ENCODE results near the gene SLC7A6.

Gene SLC7A6

DNA sequence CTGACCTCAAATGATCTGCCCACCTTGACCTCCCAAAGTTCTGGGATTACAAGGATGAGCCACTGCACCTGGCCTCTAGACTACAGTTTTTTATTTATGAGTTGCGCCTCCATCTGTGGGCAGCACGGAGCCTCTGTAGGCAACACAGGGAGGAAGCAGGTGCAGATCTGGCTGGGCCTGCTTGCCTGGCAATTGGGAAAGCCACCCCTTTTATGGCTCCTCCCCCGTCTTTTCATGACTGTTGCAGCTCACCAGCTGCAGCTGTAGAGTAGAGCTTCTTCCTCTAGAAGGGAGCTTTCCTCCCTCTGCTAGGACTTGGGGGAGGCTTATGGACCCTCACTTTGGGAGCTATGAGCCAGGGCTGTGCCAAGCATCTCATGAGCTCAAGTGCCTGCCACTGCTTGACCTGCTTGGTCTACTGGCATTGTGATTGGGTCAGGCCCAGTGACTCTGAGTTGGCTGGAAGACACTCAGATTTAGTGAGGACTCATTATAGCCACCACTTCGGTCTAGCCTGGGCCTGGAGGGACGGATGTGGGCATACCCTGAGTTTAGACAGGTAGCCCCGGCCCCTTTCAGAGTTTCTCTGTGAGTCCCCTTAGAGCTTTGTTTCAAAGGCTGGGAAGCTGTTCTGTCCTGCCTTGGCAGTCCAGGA lies 6.9 kb upstream of the SLC7A6 start:
- DNase-seq (ENCODE audit: low read depth in 2 of 2): no peak

GRCh38 chr16:68257906-68258800 lies 6.2 kb upstream of the SLC7A6 start:
- DNase-seq (ENCODE audit: low read depth in 2 of 2): no peak

DNA sequence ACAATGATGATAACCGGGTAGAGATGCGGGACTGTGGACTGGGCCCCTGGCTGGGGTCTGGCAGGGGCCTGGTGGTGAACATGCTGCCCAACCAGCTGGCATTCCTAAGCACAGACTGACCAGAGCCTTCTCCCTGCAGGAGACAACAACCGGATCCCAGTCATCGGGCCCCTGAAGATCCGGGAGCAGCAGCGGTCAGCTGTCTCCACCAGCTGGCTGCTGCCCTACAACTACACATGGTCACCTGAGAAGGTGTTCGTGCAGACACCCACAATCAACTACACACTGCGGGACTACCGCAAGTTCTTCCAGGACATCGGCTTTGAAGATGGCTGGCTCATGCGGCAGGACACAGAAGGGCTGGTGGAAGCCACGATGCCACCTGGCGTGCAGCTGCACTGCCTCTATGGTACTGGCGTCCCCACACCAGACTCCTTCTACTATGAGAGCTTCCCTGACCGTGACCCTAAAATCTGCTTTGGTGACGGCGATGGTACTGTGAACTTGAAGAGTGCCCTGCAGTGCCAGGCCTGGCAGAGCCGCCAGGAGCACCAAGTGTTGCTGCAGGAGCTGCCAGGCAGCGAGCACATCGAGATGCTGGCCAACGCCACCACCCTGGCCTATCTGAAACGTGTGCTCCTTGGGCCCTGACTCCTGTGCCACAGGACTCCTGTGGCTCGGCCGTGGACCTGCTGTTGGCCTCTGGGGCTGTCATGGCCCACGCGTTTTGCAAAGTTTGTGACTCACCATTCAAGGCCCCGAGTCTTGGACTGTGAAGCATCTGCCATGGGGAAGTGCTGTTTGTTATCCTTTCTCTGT lies 5.1 kb upstream of the SLC7A6 start:
- no peak for DNase-seq (ENCODE audit: low read depth in 2 of 2)

DNA sequence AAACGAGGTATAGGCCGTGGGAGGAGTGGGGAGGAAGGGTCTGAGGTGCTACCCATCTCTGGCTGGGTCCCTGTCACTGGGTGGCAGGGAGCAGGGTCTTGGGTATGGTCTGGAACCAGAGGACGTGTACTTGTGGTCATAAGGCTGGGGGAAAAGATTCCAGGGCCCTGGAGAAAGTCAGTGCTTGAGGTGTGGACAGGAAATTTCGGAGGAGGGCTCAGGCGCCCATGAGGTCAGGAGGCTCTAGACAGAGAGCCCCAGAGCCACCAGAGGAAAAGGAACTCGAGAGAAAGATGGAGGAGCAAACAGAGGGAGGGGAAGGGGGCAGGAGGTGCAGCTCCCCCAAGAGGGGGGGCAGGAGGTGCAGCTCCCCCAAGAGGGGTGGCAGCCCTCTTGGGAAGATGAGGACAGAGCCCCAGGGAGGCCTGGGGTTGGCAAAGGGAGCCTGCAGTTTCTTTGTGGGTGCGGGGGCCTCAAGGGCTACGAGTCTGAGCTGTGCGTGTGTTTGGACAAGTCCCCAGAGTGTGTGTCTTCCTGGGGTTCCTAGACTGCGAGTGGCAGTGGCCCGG lies 683 bp upstream of the SLC7A6 start:
- DNase-seq (ENCODE audit: low read depth in 2 of 2): no peak

DNA sequence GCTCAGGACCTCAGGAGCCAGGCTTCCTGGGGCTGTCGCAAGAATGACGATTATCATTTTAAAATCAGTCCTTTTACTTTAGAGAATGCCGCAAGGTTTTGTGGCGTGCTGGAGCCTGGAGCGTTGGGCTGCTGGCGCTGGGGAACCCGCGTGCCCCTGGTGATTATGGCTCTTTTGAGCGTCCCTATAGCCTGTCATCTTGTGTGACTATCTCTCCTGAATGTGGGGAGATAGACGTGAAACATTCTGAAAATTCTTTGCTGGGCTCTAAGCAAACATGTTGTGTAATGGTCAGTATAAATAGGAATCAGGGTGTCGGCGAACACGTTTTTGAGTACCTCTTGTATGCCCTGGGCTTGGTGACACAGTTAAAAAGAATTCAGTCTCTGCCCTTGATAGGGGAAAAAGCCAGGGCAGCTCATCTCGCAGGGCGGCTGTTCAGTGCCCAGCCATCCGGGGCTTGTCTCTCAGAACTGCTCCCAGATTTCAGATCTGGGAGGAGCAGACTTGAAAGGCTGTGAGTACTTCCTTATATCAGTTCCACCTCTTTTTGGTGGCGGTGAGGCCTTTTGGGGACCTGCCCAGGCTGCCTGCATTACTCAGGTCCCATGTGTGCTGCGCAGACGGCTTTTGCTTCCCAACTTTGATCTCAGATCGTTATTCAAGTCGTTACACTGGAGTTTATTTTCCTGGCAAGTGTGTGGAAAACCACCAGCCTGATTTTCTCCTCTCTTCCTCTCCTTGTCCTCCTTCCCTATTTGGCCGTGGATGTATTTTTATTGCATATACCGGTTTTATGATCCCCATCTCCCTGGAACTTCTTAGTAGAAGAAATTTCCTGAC lies 973 bp downstream of the SLC7A6 start:
- DNase-seq (ENCODE audit: low read depth in 2 of 2): no peak

- DNase-seq (ENCODE audit: low read depth in 2 of 2): no peak
Measured at GRCh38 chr16:68267612-68268405, 3.5 kb downstream of the SLC7A6 start.

DNA sequence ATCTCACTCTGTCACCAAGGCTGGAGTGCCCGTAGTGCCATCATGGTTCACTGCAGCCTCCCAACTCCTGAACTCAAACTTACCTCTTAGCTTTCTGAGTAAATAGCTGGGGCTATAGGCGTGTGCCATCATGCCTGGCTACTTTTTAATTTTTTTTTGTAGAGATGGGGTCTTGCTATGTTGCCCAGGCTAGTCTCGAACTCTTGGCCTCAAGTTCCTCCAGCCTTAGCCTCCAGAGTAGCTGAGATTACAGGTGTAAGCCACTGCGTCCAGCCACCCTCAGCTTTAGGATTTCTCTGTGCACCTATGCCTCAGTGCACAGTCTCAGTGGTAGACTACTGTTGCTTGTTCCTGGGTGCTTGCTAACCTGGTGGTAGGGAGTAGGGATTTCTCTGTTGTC lies 5.5 kb downstream of the SLC7A6 start:
- DNase-seq (ENCODE audit: low read depth in 2 of 2): no peak

- no peak for DNase-seq (ENCODE audit: low read depth in 2 of 2)
Measured at GRCh38 chr16:68270353-68270752, 6.0 kb downstream of the SLC7A6 start.

- no peak for DNase-seq (ENCODE audit: low read depth in 2 of 2)
Measured at GRCh38 chr16:68272507-68273209, 8.3 kb downstream of the SLC7A6 start.

- DNase-seq (ENCODE audit: low read depth in 2 of 2): no peak
Measured at GRCh38 chr16:68273459-68273858, 9.1 kb downstream of the SLC7A6 start.

DNA sequence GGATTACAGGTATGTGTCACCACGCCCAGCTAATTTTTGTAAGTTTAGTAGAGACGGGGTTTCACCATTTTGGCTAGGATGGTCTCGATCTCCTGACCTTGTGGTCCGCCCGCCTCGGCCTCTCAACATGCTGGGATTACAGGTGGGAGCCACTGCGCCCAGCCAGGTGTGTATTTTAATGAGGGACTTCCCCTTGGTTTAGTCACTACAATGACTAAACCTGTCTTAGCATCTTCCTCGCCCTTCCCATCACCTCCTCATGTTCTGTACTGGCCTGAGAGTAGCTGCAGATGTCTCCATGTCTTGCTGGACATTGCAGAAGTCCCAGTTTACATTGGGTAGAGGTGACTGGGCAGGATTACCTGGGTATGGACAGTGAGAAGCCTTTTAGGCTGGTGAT lies 9.6 kb downstream of the SLC7A6 start:
- no peak for DNase-seq (ENCODE audit: low read depth in 2 of 2)

GRCh38 chr16:68274441-68274840 lies 10.1 kb downstream of the SLC7A6 start:
- DNase-seq (ENCODE audit: low read depth in 2 of 2): no peak

DNA sequence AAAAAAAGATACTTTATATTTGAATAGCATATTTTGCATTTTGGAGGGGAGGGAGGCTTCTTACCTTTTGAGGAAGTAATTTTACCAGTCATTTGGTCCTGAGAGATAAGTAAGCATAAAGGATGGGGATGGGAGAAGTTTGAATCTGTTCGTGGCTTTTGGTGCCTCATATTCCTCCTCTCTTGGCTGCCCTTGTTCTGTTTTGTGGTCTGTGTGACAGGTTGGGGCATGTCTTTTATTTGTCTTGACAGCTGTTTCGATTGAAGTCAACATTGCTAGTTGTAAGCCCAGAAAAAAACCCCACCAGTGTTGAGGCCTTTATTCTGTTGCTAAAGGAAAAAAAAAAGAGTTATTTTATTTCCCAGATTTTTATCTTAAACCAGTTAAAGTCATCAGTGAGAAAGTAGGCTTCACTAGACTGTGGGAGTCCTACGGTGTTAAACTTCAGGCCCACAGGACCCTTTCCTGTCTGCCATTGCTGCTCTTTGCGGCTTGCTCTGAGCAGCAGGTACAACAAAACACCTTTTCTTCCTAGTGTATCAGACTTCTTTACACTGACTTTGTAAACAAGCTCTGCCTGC lies 11.4 kb downstream of the SLC7A6 start:
- DNase-seq (ENCODE audit: low read depth in 2 of 2): no peak

- no peak for DNase-seq (ENCODE audit: low read depth in 2 of 2)
Measured at GRCh38 chr16:68276223-68276622, 11.9 kb downstream of the SLC7A6 start.

DNA sequence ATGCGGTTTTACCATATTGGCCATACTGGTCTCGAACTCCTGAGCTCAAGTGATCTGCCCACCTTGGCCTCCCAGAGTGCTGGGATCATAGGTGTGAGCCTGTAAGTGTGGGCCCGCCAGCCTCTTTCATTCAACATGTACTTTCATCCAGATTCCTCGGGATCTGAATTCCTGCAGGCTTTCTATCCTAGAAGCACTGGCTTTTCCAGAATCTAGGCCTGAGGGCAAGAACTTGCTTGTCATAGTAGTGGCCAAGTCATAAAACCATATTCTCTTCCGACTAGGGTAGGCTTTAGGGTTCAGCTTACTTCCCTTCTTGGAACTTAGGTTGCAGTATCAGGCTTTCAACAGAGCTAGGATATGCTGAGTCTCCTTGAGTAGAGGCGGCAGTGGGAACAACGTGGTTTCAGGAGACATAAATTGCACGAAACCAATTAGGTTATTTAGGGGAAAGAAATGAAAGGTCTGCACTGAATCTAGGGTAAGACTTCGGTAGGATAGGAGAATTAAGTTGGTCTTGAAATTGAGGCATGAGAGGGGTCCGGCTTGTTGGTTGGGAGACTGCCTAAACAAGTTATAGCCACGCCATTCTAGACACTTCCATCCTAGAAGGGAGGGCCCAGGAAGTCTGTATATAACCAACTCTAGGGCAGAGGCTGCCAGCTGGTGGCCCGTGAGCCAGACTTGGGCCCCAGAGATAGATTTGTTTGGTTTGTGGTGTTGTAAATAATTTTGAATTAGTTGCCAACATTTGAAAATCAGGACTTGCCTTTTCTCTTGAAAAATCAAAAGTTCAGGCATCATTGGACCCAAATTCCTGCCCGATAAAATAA lies 15.6 kb downstream of the SLC7A6 start:
- DNase-seq (ENCODE audit: low read depth in 2 of 2): no peak

DNA sequence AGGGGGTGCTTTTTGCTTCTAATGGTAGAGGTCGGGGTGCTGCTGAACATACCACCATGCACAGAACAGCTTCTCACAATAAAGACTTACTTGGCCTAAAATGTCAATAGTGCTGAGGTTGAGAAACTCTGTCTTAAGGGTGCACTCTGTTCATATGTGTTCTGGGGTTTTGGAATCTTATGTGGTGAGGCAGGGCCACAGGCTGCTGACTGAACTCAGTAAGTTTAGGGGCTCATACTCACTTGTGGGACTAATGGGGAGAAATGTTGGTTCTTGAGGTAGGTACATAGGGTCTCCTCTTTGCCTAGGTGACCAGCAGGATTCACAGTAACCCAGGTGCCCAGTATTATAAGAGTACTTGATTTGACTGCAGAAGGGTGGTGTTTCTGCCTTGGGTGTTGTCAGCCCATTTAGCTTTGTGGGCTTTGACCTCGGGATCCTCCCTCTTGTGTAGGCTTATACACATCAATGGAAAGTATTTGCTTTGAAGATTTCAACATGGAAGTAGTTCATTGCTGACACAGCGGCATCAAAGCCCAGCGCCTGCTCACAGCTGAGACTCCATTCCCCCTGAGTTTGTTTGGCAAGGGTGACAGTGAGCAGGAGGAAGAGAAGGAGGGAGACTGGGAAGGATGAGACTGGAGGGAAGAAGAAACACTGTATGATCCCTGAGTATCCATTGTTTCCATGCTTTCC lies 17.2 kb downstream of the SLC7A6 start:
- no peak for DNase-seq (ENCODE audit: low read depth in 2 of 2)

DNA sequence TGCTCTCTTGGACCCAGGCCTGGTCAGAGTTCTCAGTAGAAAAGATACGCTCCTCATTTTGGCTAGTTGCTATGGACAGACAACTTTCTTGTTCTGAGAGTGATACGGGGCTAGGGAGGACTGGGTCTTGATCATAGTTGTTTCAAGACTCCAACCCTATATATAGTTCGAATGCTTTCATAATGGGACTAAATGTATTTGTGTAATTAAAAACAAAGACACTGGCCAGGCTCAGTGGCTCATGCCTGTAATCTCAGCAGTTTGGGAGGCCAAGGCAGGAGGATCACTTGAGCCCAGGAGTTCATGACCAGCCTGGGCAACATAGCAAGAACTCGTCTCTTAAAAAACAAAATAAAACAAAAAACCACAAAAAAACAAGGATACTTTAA lies 17.7 kb downstream of the SLC7A6 start:
- no peak for DNase-seq (ENCODE audit: low read depth in 2 of 2)

DNA sequence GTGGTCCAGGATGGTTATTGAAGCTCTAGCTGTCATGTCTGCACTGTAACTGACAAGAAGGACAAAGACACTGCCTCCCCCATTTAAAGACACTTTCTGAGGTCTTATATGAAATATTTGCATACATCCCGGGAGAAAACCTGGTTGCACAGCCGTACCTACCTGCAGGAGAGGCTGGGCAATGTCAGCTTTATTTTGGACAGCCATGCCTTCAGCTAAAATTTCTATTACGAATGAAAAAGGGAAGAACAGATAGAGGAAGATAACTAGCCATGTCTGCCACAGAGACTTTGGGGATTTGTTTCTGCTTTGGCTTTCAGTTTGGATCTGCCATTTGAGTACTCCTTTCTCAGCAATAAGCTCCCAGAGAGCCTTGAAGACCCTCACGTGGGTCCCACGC lies 19.0 kb downstream of the SLC7A6 start:
- no peak for DNase-seq (ENCODE audit: low read depth in 2 of 2)

Measured in activated CD8-positive, alpha-beta memory T cell treated with anti-CD3 and anti-CD28 coated beads for 4 hours (primary cell).